ENCODE data around the gene BTD.
"Not testable (repeated sequence)": the region's sequence is repeated elsewhere in the genome, so short reads cannot be mapped to it uniquely, and the experiment has no call there.

BTD gene

DNA sequence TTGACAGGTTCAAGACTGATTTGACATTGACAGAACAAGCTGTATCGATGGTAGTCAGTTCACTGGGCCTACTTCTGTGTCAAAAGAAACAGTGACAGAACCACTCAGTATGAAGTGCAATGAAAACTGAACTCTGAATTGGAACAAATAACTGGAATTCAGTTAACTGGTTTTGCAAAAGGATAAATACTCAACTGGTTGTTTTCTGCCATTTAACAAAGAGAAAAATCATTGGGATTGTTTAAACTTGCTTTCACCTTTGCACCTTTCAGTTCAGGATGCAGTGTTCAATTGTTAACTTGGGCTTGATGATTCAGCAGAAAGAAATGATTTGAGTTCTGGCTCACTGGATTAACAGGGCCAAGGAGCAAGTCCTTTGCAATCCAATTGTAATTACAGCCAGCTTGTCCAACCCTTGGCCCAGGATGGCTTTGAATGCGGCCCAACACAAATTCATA is 4.9 kb downstream of the BTD start:
- no peak for DNase-seq

DNA sequence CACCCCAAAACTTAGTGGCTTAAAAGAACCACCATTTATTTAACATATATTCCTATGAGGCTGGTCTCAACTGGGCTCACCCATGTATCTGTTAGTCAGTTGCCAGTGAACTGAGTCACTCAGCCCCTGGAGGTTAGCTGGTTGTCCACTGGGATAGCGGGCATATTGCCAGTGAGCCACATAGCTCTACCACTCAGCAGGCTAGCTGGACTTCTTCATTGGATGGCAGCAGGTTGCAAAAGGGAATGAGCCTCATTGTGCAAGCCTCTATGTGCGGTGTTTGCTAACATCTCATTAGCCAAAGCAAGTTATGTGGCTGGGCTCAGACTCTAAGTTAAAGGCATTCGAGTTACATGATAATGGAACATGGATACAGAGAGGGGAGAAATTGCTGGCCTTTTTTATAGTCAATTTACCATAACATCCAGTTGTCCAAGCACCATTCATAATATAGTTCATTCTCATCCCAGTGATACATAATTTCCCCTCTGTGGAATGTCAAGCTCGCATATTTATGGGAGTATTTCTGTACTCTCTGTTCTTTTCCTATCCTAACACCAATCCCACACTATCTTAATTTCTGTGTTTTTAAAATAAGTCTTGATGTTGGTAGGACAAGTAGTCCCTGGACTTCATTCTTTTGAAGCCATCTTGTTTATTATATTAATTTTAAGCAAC is 8.7 kb downstream of the BTD start:
- DNase-seq, result no peak

DNA sequence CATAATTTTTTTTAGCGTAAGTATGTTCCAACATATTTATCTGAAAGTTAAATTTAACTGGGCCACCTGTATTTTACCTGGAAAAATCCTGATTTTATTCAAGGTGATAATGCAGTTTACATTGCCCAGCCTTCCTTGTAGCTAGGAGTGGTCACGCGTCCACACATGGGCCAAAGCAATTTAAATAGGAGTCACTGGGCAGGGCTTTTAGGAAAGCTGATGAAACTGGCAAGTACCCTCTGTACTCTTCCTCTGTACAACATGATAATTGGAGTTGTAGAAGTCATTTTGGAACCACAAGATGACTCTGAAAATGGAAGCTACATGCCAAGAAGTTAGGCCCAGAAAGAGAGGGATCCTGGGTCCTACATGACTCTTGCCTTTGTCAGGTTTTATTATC is 9.5 kb downstream of the BTD start:
- no peak for DNase-seq

DNA sequence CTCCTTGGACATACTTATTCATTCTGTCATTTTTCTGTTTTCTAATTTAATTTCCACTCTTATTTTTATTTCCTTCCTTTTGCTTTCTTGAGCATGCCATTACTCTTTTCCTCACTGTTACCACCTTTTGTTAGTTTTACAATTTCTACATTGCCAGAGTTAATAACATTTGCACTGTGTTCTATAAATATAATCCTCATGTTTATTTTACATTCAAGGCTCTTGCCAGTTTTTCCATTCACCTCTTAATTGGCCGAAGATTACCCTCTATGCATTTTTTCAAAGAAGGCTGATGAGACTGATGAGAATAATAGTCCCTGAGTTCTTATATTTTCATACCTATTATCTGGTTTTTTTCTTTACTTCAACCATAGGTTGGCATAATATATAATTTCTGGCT is 10.5 kb downstream of the BTD start:
- no peak for DNase-seq

DNA sequence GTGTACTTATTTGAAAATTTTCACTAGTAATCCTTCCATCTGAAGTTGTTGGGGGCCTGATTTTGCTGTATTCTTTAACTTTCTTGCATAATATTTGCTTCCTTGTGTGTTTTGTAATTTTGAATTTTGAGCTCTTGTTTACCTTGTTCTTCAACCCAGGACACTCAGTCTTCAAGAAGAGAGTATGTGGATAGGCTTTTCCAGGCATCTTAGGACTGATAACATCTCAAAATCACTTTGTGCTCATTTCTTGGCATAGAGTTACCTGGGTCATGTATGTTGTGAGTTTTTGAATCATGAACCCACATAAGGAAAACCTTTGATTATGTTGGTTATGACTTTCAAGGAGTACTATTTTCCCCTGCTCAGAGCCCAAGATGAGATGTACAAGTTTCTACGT is 13.4 kb downstream of the BTD start:
- no peak for DNase-seq

DNA sequence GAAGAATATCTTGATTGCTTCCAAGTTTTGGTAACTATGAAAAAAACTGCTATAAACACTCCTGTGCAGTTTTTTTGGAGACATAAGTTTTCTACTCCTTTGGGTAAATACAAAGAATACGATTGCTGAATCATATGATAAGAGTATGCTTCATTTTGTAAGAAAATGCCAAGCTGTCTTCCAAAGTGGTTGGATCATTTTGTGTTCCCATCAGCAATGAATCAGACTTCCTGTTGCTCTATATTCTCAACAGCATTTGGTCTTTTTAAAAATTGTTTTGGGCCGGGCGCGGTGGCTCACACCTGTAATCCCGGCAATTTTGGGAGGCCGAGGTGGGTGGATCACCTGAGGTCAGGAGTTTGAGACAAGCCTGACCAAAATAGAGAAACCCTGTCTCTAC is 14.5 kb downstream of the BTD start:
- no peak for DNase-seq

DNA sequence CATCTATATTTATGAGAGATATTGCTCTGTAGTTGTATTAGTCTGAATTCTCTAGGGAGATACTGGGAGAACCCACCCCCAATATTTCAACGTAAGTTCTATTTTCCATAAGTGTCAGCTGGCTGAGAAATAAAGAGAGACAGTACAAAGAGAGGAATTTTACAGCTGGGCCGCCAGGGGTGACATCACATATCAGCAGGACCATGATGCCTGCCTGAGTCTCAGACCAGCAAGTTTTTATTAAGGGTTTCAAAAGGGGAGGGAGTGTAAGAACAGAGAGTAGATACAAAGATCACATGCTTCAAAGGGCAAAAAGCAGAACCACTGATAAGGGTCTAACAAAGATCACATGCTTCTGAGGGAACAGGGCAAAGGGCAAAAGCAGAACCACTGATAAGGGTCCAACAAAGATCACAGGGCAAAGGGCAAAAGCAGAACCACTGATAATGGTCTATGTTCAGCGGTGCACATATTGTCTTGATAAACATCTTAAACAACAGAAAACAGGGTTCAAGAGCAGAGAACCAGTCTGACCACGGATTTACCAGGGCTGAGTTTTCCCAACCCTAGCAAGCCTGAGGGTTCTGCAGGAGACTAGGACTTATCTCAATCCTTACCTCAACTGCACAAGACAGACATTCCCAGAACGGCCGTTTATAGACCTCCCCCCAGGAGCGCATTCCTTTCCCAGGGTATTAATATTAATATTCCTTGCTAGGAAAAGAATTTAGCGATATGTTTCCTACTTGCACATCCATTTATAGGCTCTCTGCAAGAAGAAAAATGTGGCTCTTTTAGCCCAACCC is 18.3 kb downstream of the BTD start:
- DNase-seq, result not testable (repeated sequence)

DNA sequence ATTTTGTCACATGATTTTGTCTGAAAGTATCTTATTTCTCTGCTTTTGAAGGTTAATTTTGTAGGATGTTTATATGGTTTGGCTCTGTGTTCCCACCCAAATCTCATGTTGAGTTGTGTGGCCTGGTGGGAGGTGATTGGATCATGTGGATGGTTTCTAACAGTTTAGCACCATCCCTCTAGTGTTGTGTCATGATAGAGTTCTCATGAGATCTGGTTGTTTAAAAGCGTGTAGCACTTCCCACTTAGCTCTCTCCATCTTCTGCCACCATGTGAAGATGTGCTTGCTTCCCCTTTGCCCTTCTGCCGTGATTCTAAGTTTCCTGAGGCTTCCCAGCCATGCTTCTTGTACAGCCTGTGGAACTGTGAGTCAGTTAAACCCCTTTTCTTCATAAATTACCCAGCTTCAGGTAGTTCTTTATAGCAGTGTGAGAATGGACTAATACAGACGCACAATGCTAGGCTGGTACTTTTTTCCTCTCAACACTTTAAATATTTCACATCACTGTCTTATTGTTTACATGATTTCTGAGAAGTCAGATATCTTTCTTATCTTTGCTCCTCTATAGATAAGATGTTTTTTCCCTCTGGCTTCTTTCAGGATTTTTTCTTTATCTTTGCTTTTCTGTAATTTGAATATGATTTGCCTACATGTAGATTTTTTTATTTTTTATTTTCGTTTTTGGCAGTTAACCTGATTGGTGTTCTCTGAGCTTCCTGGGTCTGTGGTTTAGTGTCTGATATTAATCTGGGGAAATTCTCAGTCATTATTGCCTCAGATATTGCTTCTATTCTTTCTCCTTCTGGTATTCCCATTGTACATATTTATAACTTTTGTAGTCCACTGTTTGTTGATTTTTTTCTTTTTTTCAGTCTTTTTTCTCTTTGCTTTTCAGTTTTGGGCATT is 22.2 kb downstream of the BTD start:
- no peak for DNase-seq

DNA sequence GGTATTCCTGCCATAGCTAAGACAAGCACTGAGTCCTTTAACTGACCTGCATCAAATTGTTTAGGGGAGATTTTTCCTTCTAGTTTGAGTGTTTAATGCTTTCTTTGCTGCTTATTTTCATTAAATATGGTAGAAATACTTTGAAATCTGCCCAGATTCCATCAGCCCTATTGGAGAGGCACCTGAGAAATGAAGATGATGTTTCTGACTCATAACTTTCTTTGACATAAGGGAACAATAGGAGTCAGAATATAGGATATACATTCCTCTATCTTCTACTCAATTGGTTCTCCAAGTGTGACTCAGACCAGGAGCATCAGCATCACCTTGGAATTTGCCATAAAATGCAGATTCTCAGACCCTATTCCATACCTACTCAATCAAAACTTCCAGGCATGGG is 27.4 kb downstream of the BTD start:
- DNase-seq, result no peak

DNA sequence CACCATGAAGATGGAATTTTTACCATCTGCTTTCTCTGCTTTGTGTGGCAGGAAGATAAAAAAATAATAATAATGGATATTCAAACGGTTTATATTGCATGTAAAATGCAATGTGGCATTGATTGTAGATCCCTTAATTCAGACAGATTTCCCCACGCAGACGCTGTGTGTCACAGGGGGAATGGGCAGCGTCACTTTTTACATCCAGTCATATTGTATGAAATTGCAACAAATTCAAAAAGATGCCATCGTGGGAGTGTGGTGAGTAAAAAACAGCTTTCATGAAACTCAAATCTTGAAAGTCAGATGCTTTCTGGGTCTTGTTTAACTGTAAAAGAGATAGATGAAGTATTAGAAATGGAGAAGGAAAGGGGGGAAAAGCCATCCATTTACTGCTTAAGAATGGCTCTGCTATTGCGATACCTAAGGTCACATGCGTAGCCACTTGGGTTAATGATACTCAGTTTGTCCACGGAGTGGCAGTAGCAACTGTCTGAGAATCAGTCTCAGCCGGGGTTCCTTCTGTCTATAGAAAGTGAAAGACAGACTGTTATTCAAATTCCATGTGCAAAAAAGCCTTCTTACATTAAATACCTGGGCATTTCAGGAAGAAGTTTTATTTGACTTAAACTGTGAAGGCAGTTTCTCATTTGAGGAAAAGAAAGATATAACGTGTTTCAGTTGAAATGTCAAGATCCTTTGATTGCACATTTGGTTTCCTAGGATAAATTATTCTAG is 28.5 kb downstream of the BTD start:
- DNase-seq, result peak; percentile 54

DNA sequence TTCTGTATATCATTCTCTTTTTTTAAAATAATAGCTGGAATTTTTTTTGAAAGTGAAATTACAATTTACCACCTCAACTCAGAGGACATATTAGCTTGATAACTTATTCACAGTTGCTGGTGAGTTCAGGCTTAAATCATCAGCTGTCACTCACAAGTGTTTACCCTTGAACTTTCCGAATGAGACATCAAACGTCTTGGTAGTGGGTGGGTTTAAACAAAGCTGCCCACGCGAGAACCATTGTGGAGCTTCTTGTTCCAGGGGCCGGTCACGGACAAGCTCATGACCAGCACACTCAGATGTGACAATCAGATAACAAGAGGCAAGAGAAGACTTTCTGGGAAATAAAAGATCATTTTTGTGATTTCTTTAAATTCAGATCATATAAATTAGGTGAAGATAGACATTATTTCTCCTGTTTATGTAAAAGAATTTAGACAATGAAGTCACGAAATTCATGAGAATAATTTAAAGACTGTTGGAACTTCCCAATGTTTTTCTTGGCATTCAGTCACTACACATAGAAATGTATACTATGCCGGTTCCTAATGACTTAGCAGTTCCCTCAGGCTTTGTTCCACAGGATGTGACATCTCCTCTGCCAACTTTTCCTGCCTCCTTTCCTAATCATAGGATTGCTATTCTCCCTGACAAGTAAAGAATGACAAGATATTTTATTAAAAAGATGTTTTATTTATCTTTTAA is 29.3 kb downstream of the BTD start:
- DNase-seq, result no peak

DNA sequence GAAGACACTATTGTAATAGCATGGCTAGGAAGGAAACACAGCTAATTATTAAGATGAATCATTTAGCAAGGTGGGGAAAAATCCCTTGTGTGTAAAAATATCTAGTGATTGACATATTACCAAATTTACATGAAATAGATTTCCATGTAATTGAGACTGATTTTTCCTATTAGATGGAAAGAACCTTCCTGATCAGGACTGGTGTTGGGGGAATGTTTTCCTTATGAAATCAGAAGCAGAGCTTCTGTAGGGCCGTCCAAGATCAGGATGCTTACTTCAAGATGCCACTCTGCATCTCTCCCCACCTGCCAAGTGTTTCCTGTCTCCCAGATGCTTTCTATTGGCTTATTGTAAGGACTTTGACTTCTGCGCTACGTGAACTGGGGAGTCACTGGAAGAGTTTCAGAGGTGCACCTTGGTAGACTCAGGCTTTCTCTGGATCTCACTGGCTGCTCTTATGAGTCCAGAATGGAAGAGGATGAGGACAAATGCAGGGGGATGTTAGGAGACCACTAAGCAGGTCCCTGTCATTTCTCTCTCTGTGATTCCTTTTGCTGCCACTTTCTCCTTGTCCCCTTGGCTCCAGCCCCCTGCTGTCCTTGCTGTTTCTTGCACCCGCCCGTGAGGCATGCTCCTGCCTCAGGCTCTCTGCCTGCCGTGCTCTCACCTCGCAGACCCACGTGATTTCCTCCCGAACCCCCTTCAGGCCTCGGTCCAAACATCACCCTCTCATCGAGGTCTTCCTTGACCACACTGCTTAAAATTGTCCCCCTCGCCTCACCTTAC is 30.1 kb downstream of the BTD start:
- DNase-seq, result no peak

DNA sequence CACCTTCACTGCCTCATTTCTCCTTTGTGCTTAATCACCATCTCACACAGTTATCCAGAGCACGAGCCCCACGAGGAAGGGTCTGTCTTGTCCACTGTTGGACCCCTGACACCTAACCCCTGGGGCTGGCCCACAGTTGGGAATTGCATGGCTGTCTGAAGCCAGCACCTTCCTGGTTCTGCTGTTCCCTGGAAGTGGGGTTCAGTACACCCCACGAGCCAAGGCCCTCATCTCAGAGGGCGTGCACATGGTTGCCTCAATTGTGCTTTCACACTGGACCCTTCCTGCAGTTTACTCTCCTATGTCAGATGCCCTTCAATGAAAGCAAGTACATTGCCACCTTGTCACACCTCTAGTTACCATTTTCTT is 30.7 kb downstream of the BTD start:
- DNase-seq, result no peak

DNA sequence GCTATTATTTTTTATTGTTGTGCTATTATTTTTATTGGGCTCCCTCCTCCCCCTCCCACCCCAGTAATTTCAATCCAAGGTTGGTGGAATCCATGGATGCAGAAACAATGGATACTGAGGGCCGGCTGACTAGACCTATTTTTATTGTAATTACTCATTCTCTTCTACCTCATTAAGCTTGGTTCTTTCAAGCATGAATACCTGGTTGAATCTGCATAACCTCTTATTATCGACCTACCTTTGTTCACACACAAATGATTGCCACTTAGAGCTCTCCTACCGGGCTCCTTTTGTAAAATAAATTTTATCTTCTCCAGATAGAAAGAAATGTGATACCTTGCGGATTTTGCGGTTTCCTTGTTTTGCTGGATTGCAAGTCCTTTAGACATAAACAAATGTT is 31.6 kb downstream of the BTD start:
- no peak for DNase-seq

DNA sequence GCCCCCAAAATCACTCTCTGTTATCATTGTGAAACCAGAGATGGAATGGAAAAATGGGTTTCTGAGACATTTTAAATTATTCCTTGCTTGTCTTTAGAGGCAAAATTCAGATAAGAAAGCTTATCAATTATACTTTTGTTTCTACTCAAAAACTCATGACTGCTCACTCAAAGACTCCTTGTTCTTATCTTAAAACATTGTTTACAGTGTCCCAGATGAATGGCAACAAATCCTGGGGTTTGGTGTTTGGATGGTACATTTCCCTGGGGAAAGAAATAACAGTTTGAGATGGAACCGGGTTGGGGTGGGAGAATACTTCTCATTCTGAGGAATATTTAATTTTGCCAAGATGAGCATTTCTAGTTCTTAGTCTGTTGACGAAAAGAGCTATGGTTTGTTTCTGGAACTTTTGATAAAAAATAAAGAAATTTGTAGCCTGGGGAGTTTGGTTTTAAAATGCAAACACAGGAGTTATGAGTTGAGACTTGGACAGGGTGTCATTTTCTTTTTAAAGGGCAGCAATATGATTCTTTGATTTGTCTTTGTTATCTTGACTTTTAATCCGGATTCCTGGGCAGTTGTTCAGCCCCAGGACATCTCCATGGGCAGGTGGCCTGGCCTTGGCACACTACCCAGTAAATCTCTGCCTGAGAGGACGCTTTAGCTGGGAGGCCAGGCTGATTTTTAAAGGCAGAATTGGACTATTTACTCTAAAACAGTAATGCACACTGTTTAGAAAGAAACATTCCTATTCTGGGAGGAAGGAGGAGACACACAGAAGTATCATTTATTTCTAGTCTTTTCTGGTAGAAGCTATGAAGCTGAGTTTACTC is 32.4 kb downstream of the BTD start:
- DNase-seq, result no peak

DNA sequence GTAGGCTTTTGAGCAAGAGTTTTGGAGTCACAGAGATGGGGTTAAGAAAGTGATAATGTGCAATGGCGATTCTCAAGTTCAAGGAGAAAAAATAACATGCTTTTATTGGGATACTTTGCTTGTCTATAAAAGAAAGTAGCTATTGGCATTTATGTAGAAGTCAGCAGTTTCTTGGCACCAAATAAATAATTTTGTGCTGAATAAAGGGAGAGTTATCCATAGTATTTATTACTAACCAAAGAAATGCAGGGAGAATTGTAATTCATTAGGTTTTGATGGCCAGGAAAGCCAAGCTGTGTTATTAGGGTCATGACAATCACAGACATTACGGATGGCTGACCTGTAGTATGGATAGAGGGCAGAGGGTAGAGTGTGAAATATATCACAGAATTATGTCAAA is 33.1 kb downstream of the BTD start:
- DNase-seq, result no peak

DNA sequence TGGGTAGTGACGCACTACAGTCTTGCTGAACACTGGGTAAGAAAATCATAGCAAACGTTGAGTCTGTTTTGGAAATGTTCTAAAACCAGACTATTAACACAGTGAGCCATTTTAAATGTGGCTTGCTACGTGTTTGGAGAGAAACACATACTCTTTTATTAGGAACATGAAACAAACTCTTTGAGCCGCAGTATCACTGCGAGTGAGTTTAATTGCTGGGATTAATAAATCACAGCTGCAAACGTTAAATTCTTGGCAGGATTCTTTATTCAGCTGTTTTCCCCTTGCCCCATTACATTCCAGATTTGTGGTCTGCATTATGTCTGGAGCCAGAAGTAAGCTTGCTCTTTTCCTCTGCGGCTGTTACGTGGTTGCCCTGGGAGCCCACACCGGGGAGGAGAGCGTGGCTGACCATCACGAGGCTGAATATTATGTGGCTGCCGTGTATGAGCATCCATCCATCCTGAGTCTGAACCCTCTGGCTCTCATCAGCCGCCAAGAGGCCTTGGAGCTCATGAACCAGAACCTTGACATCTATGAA is 33.6 kb downstream of the BTD start:
- DNase-seq, result no peak

DNA sequence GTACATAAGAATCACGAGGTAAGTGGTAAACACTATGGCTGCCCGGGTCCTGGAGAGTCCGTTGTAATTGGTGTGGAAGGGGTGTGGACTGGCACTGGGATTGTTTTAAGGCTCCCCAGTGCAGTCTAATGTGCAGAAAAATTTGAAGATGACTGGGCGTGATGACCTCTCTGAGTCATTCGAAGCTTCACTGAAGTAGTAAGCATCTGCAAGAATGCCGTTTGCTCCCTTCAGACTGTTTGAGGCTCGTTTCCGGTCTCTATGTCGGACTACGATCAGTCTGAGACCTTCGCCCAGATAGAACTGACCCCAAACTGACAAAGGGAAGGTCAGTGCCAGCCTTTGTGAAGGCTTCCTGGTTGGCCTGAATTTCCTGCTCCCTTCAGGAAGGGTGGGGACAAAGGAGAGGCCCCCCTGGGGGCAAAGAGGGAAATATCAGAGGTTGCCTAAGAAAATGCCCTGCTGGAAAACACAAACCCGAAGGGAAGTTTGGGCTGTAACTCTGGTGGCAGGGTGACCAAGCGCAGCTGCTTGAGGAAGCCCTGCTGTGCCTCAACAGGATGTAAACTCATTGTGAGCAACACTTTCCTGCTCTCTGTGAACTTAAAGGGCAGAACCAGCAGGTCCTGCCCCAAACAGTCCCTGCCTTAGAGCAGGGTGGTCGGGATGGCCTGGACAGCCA is 34.6 kb downstream of the BTD start:
- no peak for DNase-seq

DNA sequence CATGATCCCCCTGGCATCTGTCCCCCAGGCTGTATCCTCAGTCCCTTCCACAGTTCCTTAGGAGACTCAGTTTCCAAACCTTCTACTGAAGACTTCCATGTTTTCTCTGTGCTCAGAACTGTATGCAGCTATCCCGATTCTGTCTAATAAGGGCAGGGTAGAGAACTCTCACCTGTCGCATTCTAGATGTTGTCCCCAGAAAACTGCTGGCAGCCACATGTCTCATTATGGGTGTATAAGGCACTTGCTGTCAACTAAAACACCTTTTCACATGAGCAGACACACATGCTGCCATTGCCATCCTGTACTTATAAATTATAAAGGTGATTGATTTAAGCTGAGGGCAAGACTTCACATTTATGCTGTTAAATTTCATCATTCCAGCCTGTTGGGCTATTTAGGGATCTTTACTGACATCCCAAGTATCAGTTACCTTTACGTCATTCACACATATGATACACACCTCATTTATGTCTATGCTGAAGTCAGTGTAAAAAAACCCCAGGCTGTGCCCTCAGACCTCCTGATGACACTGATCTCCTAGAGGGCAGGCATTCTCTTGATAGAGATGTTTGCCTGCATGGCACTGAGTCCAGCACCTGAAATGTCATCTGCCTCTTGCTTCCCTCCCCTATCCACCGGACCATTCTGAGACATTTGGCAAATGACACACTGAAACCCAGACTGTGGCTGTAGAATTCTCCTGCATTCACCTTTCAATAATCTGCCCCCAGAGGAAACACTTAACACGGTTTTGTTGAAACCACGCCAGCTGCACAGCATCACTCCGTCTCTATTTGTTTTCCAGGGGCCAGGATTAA is 35.8 kb downstream of the BTD start:
- no peak for DNase-seq

Data from activated naive CD4-positive, alpha-beta T cell treated with anti-CD3 and anti-CD28 coated beads, Interleukin-2, amount 50 U/mL, for 16 hours (primary cell).